Fibroblast of lung (primary cell): ENCODE measurements around the gene RERG. TPM values are rescaled to one million over a fixed set of nuclear protein-coding genes. Genes with fewer than 3 reads are reported as not detected.

Experiments
- DNase-seq, 2 donors: peaks; one replicate each; pipeline versions ENCODE4 v3.0.0 to v3.0.0-alpha.2; 2010; ENCODE audit warnings: low read depth in 2 of 2
- H2AFZ ChIP-seq: 2 replicates; pipeline ENCODE4 v1.5.1; 2012; ENCODE audit warnings: low read length, control low read depth, inconsistent platforms
- H3K27ac ChIP-seq: 2 replicates; pipeline ENCODE4 v1.5.1; 2011; ENCODE audit warnings: low read length, control low read depth; ENCODE audit not compliant: insufficient read depth
- H3K27me3 ChIP-seq: 2 replicates; pipeline ENCODE4 v1.5.1; 2011; ENCODE audit warnings: mild to moderate bottlenecking, low read length; ENCODE audit not compliant: control insufficient read depth, insufficient read depth
- H3K36me3 ChIP-seq: 2 replicates; pipeline ENCODE4 v1.5.1; 2011; ENCODE audit warnings: low read length; ENCODE audit not compliant: control insufficient read depth, insufficient read depth
- H3K4me1 ChIP-seq: 2 replicates; pipeline ENCODE4 v1.5.1; 2011; ENCODE audit warnings: low read length; ENCODE audit not compliant: control insufficient read depth, insufficient read depth; ENCODE audit errors: extremely low read depth
- H3K4me2 ChIP-seq: 2 replicates; pipeline ENCODE4 v1.5.1; 2011; ENCODE audit warnings: low read length, control low read depth; ENCODE audit not compliant: insufficient read depth; ENCODE audit errors: extremely low read depth
- H3K4me3 ChIP-seq, 4 experiments: fragments of 200-600 bp in 1 of 4; sonication (generic) in 1 of 4; replicated peaks in 1 of 4; 2 replicates each; pipeline ENCODE4 v1.5.1; 2011 to 2016; ENCODE audit warnings: low read length in 4 of 4, low read depth in 3 of 4, mild to moderate bottlenecking in 3 of 4, control low read depth in 2 of 4, inconsistent platforms in 1 of 4, mixed read lengths in 1 of 4; ENCODE audit not compliant: insufficient read depth in 1 of 4; ENCODE audit errors: control extremely low read depth in 1 of 4
- H3K79me2 ChIP-seq: 2 replicates; pipeline ENCODE4 v1.5.1; 2012; ENCODE audit warnings: mild to moderate bottlenecking, low read length, inconsistent platforms; ENCODE audit not compliant: control insufficient read depth, insufficient read depth
- H3K9ac ChIP-seq: 2 replicates; pipeline ENCODE4 v1.5.1; 2011; ENCODE audit warnings: mild to moderate bottlenecking, low read length, control low read depth; ENCODE audit not compliant: insufficient read depth
- H3K9me3 ChIP-seq: 2 replicates; pipeline ENCODE4 v1.5.1; 2012; ENCODE audit warnings: low read depth, low read length; ENCODE audit not compliant: control insufficient read depth, insufficient read depth
- H4K20me1 ChIP-seq: 2 replicates; pipeline ENCODE4 v1.5.1; 2011; ENCODE audit warnings: low read length; ENCODE audit not compliant: control insufficient read depth, insufficient read depth; ENCODE audit errors: extremely low read depth
- EZH2 ChIP-seq: IDR thresholded peaks from 2 replicates; pipeline ENCODE4 v1.5.1; 2012; ENCODE audit warnings: low read length, control low read depth, mild to moderate bottlenecking; ENCODE audit errors: missing control alignments
- polyA plus RNA-seq, 2 donors: library from polyadenylated mRNA; depleted of rRNA in 1 of 2; stranded (reverse) in 1 of 2; unstranded in 1 of 2; fragments of >200 nt; gene quantifications; 2 replicates each; pipeline ENCODE4 v1.2.1, GENCODE V29; 2011 to 2012; ENCODE audit warnings: missing spikeins in 1 of 2
- total RNA-seq: library from RNA; depleted of rRNA; stranded (reverse); fragments of >200 nt; gene quantifications from 2 replicates; pipeline ENCODE4 v1.2.1, GENCODE V29; 2014
- TF ChIP-seq, protein P1 (sequence below), 2 donors: IDR thresholded peaks in 1 of 2; conservative IDR thresholded peaks in 1 of 2; 1 replicate in 1 of 2; 2 replicates in 1 of 2; pipeline ENCODE4 v1.5.1; 2011 to 2012; ENCODE audit warnings: low read length in 2 of 2, control low read depth in 1 of 2, inconsistent platforms in 1 of 2, low read depth in 1 of 2, mild to moderate bottlenecking in 1 of 2

RERG gene
- total and polyA plus RNA-seq, 2 donors (not counting 1 experiment from before 2014, with no cell fraction given): 0.33 to 0.57 TPM

DNA sequence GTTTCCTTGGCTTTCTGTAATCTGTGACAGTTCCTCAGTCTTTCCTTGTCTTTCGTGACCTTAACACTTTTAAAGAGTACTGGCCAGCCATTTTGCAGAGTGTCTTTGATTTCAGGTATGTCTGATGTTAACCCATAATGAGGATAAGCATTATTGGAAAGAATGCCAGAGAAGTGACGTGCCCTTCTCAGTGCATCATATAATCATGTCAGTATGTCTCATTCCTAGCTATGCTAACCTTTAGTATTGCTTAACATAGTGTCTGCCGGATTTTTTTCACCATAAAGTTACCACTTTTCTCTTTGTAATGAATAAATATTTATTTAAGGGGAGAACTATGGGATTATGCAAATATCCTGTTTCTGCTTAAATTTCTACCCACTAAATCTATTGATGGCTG lies 28.5 kb downstream of the RERG start:
- H3K4me1 ChIP-seq: no peaks in the 10 kb centered on the region
- H3K27me3 ChIP-seq: no peaks in the 10 kb centered on the region
- TF ChIP-seq EZH2: no peak
- TF ChIP-seq, protein P1, sequence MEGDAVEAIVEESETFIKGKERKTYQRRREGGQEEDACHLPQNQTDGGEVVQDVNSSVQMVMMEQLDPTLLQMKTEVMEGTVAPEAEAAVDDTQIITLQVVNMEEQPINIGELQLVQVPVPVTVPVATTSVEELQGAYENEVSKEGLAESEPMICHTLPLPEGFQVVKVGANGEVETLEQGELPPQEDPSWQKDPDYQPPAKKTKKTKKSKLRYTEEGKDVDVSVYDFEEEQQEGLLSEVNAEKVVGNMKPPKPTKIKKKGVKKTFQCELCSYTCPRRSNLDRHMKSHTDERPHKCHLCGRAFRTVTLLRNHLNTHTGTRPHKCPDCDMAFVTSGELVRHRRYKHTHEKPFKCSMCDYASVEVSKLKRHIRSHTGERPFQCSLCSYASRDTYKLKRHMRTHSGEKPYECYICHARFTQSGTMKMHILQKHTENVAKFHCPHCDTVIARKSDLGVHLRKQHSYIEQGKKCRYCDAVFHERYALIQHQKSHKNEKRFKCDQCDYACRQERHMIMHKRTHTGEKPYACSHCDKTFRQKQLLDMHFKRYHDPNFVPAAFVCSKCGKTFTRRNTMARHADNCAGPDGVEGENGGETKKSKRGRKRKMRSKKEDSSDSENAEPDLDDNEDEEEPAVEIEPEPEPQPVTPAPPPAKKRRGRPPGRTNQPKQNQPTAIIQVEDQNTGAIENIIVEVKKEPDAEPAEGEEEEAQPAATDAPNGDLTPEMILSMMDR (conservative IDR thresholded peaks at IDR 0.05 in 1 of 2, IDR thresholded peaks at IDR 0.05 in 1 of 2; ENCODE audit: low read depth in 1 of 2, low read length in 2 of 2): no peak

DNA sequence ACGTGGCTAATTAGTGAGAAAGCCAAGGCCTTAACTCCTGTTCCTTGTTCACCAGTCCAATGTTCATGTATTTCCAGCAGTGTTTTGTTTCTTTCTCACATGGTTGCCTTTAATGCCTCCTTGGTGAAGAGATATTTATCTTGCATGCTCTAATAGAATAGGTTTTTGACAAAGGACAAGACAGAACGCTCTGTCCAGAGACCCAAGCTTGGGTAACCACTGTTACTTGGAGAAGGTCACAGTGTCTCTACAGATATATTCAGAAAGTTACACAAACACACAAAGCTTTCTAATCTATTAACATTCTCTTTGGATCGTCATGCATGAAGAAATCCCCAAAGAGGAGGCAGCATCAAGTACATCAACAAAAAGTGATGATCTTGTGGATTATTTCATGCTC lies 33.1 kb downstream of the RERG start:
- H3K79me2 ChIP-seq: no peaks in the 10 kb centered on the region
- no peak overlapping the region for H3K4me2 ChIP-seq
- no peak overlapping the region for H2AFZ ChIP-seq
- no peak for TF ChIP-seq EZH2
- TF ChIP-seq, protein P1 (conservative IDR thresholded peaks at IDR 0.05 in 1 of 2, IDR thresholded peaks at IDR 0.05 in 1 of 2; ENCODE audit: low read depth in 1 of 2, low read length in 2 of 2): no peak
- no peak overlapping the region for H3K4me3 ChIP-seq
- DNase-seq: no peak
- H3K9me3 ChIP-seq: no peaks in the 10 kb centered on the region
- H3K4me1 ChIP-seq: no peaks in the 10 kb centered on the region
- no peak overlapping the region for H3K9ac ChIP-seq
- H4K20me1 ChIP-seq: no peaks in the 10 kb centered on the region
- H3K36me3 ChIP-seq: no peaks in the 10 kb centered on the region
- no peaks in the 10 kb centered on the region for H3K27me3 ChIP-seq
- no peak overlapping the region for H3K27ac ChIP-seq

More for the DNA sequence above, 28.5 kb downstream of the RERG start:
- no peak overlapping the region for H2AFZ ChIP-seq
- H3K27ac ChIP-seq: no peak overlapping the region
- H3K9ac ChIP-seq: no peak overlapping the region
- H3K4me3 ChIP-seq: no peak overlapping the region
- DNase-seq: no peak
- no peaks in the 10 kb centered on the region for H3K79me2 ChIP-seq
- H4K20me1 ChIP-seq: no peaks in the 10 kb centered on the region
- H3K36me3 ChIP-seq: no peaks in the 10 kb centered on the region
- H3K9me3 ChIP-seq: no peaks in the 10 kb centered on the region
- no peak overlapping the region for H3K4me2 ChIP-seq

DNA sequence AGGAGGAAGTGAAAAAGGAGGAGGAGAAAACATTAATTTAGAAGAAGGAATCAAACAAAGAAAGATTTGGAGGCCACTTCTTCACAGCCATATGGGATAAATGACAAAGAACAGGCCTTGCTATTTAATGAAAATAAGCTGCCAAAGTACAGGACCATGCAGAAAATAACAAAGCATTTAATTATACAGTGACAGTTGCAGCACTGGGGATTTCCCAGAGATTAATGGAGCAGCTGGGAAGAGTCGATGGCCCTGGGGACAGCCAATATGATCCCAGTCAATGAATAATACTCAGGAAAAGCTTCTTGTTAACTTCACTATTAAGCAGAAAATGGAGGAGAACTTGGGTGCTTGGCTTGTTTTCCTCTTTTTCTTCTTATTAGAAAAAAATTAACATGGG lies 34.6 kb downstream of the RERG start:
- H3K4me1 ChIP-seq: no peaks in the 10 kb centered on the region
- no peaks in the 10 kb centered on the region for H4K20me1 ChIP-seq
- no peak overlapping the region for H3K27ac ChIP-seq
- H3K79me2 ChIP-seq: no peaks in the 10 kb centered on the region
- no peak for TF ChIP-seq EZH2
- H3K4me2 ChIP-seq: no peak overlapping the region
- H2AFZ ChIP-seq: no peak overlapping the region
- H3K36me3 ChIP-seq: no peaks in the 10 kb centered on the region
- no peak overlapping the region for H3K9ac ChIP-seq
- no peak for DNase-seq
- H3K4me3 ChIP-seq: no peak overlapping the region
- no peaks in the 10 kb centered on the region for H3K27me3 ChIP-seq
- no peaks in the 10 kb centered on the region for H3K9me3 ChIP-seq
